DMS114 treated with DMSO at 0.1 percent for 48 hours (cell line): Measurements from ENCODE around the gene BBS9.
A peak's percentile ranks its signal among the peaks of the same experiment; 100 is the strongest.
"Not testable (repeated sequence)": the region's sequence is repeated elsewhere in the genome, so short reads cannot be mapped to it uniquely, and the experiment has no call there.

Experiments
- DNase-seq: peaks from one replicate; lab custom pipeline; 2025; ENCODE audit not compliant: unreplicated experiment; lab: John Stamatoyannopoulos, UW

Gene BBS9

DNA sequence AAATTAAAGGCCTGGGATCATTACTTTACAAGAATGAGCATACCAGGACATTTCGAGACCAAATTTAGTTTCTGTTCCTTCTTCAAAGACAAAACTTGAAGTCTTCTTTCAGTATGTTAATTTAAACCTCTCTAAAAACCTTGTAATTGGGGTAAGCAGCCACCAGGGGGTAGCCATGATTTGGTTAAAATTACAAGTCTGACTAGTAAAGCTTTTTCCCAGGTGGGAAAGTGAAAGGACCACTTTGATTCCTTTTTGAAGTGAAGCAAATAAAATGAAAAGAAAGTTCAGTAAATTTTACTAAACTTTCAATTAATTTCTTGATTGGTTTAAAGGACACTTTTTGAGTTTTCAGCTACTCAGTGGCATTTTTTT is 294.3 kb downstream of the BBS9 start:
- DNase-seq, result no peak

DNA sequence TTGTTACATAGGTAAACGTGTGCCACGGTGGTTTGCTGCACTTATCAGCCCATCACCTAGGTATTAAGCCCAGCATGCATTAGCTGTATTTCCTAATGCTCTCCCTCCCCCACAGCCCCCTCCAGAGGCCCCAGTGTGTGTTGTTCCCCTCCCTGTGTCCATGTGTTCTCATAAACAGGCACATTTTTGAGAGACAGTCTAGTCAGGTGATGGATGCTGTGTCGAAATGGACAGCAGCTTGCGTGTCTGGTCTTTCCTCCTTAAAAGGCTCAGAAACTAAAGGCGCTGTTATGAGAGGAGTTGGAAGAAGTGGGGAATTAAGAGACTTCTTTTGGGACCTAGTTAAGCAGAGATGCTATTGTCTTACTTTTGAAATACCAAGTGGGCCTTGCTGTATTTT is 296.0 kb downstream of the BBS9 start:
- DNase-seq, result no peak

- DNase-seq, result no peak
Observed at GRCh38 chr7:33425929-33426678, 296.7 kb downstream of the BBS9 start.

DNA sequence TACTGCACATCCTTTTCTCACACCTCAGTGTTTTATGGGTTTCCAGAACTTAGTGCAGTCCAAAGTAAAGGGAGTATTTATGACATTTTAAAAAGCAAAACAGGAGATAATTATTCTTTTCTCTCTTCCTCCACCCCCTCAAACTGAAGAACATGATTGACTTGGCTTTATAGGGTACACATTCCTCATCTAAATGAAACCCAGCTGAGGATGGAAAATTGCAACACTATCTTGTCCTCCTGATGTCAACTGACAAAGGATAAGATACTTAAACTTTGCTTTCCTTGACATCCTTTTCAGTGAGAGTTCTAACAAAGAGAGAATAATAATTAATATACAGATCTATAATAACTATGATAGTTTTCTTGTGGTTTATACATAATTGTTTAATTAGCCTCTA is 299.1 kb downstream of the BBS9 start:
- no peak for DNase-seq

DNA sequence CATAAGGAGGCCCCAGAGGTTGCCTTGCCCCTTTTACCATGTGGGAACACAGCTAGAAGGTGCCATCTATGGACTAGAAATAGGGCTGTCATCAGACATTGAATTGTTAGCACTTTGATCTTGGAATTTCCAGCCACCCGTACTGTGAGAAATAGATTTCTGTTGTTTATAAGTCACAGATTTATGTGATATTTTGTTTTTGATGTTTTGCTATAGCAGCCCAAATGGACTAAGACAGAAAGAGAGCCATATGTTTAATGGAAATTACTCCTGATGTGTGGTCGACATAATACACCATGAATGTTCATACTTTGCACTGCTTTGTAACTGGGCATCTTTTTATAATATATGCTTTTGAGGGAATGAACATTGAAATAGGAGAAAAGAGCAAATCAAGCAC is 302.2 kb downstream of the BBS9 start:
- no peak for DNase-seq

DNA sequence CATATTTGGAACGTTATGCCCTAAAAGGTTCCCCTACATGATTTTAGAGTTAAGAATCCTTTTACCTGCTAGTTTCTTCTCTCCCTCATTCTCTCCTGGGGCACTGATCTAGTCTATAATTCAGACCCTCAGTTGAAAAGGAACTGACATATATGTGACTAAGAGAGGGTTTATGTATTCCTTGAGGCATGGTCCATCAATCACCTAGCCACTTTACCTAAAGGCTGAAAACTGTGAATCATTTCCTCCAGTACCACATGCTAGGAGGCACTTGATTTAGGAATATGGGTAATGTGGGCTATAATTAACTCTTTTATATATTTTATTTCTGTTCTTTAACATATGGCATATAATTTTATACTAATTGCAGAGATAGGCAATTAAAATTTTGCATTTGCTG is 303.5 kb downstream of the BBS9 start:
- DNase-seq, result no peak

DNA sequence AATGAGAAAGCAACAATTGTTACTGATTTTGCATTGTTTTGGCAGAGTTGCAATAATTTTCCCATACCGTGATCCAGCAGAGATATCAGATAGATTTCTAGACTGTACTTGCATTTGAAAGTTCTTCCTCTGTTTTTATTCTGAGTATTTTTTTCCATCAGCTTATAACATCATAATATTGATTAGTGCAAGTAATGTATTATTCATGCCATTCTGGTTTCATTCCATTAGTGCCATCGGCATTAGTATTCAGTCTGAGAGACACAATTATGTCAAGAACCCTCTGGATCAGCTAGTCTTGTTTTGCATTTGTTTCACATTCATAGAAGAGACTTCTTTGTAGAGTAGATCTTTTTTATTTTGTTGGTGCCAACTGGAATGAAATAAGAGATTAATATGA is 304.0 kb downstream of the BBS9 start:
- no peak for DNase-seq

- DNase-seq, result no peak
Observed at GRCh38 chr7:33444511-33444910, 315.1 kb downstream of the BBS9 start.

DNA sequence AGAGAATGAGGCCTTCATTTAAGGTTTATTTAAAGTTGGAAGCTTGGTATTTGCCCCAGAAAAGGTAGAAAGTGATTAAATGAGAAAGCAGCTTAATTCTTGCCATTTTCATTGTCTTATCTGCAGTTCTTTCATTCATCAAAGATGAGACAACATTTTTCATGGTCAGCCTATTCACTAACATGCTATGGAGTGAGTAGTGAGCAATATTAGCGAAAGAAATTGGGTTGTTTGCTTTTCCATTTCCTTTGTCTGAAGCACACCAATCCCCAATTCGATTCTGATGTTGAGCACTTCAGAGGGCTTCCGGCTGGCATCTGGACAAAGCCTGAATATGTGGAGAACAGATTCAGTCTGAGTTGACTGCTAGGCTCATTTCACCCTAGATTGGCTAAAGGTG is 317.2 kb downstream of the BBS9 start:
- no peak for DNase-seq

- no peak for DNase-seq
Observed at GRCh38 chr7:33448035-33448434, 318.7 kb downstream of the BBS9 start.

DNA sequence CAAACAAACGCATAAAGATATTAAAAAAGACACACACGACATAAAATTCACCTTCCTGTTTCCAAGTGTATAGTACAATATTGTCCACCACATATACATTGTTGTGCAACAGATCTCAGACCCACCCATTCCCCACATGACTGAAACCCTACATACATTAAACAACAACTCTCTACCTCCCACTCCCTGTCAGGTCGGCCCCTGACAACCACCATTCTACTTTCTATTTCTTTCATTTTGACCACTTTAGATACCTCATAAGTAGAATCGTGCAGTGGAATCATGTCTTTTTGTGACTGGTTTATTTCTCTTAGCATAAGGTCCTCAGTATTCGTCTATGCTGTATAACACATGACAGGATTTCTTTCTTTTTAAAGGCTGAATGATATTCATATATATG is 320.5 kb downstream of the BBS9 start:
- no peak for DNase-seq

DNA sequence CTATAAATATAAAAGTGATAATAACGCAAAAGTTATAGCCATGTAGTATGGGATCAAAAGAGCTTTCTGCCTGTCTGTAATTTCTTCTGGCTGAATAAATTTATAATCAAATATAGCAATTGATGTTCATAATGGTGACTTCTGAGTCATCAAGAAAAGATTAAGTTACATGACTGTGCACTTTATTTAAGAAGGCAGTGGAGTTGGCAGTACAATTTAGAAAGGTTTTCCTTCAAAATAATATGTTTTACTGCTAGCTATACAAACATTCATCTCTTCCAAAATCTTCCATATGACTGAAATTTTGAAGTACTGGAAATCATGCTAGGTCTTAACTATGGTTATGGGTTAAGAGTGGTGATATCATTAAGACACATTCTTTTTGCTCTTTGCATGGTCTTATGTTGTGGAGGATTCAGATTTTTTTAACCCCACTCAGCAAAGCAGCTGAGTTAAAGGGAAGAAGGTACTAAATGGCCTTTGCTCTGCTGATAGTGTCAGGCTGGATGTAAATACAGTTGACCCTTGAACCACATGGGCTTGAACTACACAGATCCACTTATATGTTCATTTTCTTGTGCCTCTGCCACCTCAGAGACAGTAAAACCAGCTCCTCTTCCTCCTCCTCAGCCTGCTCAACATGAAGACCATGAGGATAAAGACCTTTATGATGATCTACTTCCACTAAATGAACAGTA is 323.6 kb downstream of the BBS9 start:
- DNase-seq, result no peak

- DNase-seq, result no peak
Observed at GRCh38 chr7:33457039-33457438, 327.7 kb downstream of the BBS9 start.

DNA sequence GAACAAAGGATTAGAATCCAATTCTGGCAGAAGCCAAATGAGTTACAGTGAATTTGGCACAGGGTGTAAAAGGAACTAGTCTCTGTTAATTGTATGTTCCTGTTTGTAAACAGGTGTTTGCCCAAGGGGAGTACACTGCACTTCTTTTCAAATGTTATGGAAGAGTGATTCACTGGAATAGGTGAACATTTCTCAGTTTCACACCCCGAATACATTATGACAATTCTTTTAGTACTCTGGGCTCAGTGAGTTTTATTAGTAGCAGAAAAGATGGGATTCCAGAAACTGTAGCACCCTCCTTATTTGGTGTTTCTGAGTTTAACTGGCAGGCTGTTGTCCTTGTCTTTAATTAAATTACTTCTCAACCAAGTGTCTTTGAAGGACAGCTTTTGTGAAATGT is 329.2 kb downstream of the BBS9 start:
- no peak for DNase-seq

GRCh38 chr7:33459340-33459751 is 330.0 kb downstream of the BBS9 start:
- peak; percentile 62 for DNase-seq

DNA sequence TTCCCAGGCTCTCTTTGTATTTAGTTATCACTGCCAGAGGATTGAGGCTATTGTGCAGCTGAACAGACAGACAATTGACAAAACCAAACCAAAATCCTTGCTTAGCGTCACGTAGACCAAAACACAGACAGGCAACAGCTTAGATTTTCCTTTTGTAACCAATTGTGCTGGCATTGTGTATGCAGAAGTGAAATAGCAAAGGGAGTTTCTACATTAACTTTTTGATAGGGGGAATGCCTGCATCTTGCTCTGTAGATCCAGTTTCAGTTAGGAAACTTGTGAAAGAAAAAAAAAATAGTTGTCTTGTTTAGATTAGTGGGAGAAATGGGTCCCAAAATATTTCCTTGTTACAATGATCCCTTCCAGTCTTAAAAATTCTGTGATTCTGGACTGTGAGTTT is 333.8 kb downstream of the BBS9 start:
- no peak for DNase-seq

DNA sequence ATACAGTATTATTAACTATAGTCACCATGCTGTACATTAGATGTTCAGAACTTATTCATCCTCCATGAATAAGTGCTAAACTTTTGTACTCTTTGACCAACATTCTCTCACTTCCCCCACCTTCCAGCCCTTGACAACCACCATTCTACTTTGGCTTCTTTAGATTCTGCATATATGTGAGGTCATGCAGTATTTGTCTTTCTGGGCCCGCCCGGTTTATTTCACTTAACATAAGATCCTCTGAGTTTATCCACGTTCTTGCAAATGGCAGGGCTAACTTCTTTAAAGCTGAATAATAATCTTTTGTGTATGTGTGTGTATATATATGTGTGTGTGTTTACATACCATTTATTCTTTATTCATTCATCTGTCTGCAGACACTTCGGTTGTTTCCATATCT is 336.8 kb downstream of the BBS9 start:
- no peak for DNase-seq

- no peak for DNase-seq
Observed at GRCh38 chr7:33471636-33472242, 342.4 kb downstream of the BBS9 start.

DNA sequence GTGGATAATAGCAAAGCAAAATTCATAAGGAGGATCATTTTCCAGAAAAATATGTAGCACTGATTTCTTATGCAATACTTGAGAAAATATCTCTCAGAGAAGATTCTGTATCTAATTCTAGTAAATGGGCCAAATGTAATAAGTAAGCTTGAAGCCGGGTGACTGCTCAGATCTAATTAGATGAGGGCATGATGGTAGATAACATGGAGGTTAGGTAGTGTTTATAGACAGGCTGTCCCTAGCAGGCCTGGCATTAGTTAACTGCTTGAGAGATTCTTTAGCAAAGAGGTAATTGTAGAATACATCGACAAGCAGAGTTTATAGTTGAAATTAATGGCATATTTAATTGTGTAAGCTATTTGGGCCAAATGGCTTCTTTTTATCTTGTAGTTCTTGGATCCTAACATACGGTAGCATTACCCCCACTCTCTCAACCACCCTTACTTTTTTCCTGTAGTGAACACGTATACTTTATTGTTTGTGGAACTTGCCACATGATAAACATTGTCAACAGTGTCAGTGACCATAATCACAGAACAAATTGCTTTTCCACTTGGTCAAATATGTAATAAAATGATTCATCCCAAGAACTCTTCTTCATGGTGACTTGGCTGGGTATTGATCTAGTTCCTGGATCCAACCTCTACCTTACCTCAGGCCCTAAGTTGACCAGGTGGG is 343.1 kb downstream of the BBS9 start:
- DNase-seq, result no peak

- DNase-seq, result no peak
Observed at GRCh38 chr7:33477719-33478480, 348.5 kb downstream of the BBS9 start.

- DNase-seq, result not testable (repeated sequence)
Observed at GRCh38 chr7:33484476-33484875, 355.1 kb downstream of the BBS9 start.
